Measurements from ENCODE around the gene KIAA0825.

KIAA0825 gene

DNA sequence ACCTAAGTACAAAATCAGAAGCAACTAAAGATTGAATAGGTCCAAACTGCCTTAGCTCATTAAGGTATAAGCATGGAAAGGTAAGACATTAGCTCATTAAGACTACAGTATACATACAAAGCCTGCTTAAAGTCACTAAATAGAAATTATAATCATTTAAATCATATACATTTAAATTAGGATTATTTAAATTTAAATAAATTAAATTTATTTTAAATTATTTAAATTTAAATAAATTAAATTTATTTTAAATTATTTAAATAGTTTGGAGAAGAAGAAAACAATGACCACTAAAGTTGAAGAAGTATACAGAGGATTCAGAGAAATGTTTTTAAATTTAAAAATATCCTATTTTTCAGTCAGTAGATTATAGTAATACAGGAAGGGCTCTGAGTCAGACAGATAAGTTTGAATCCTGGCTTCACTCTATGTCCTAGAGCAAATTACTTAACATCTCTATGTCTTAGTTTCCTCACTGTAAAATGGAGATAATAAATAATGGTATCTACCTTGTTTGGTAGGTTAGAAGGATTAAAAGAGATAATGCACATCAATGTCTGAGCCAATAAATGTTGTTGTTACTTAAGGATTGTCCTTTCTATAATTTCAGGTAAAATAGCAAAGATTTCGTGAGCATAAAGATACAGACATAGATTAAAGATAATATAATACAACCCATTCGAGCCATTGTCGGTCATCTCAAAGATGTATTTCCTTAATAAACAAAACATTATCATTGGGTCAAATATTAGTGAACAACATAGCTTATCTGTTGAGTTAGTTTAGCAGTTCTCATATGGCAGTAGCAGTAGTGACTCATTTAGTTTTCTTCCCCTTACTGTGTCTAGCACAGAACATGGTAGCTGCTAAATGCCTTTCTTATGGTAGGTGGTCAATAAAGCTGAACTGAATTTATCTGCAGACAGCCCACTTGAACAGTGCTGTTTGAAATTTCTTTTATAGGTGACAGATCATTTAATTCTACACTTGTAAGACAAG lies 100.6 kb downstream of the KIAA0825 start:
- no peak for DNase-seq (ENCODE audit: extremely low spot score)
- CTCF ChIA-PET, result no interaction called here
- POLR2A ChIA-PET, result no interaction called here
- no peak for TF ChIP-seq FOXA1 (IDR thresholded peaks at IDR 0.05)
- TF ChIP-seq ARNT (IDR thresholded peaks at IDR 0.05), result no peak
- TF ChIP-seq FOXM1 (IDR thresholded peaks at IDR 0.05; ENCODE audit: borderline replicate concordance), result no peak
- TF ChIP-seq HDGF (IDR thresholded peaks at IDR 0.05; ENCODE audit: borderline replicate concordance), result no peak
- no peak for TF ChIP-seq SP1 (IDR thresholded peaks at IDR 0.05)
- no peak for TF ChIP-seq ZNF384 (IDR thresholded peaks at IDR 0.05)
- no peak for TF ChIP-seq BHLHE40 (IDR thresholded peaks at IDR 0.05; ENCODE audit: borderline replicate concordance)
- TF ChIP-seq LEF1 (IDR thresholded peaks at IDR 0.05; ENCODE audit: borderline replicate concordance), result no peak
- TF ChIP-seq TARDBP (IDR thresholded peaks at IDR 0.05), result no peak
- TF ChIP-seq ELF4 (IDR thresholded peaks at IDR 0.05), result no peak
- no peak for TF ChIP-seq SUZ12 (IDR thresholded peaks at IDR 0.05)
- TF ChIP-seq L3MBTL2 (conservative IDR thresholded peaks at IDR 0.05), result no peak
- TF ChIP-seq NFRKB (IDR thresholded peaks at IDR 0.05), result no peak
- TF ChIP-seq CTBP1 (IDR thresholded peaks at IDR 0.05; ENCODE audit: borderline replicate concordance), result no peak
- no peak for TF ChIP-seq FOXK2 (IDR thresholded peaks at IDR 0.05)
- TF ChIP-seq PKNOX1 (IDR thresholded peaks at IDR 0.05), result no peak

- no peak for TF ChIP-seq CTBP1 (IDR thresholded peaks at IDR 0.05; ENCODE audit: borderline replicate concordance)
- no peak for TF ChIP-seq LEF1 (IDR thresholded peaks at IDR 0.05; ENCODE audit: borderline replicate concordance)
- no peak for TF ChIP-seq BHLHE40 (IDR thresholded peaks at IDR 0.05; ENCODE audit: borderline replicate concordance)
- TF ChIP-seq HDGF (IDR thresholded peaks at IDR 0.05; ENCODE audit: borderline replicate concordance), result no peak
- TF ChIP-seq FOXM1 (IDR thresholded peaks at IDR 0.05; ENCODE audit: borderline replicate concordance), result no peak
- no peak for DNase-seq (ENCODE audit: extremely low spot score)
- CTCF ChIA-PET, result no interaction called here
- POLR2A ChIA-PET, result no interaction called here
These were observed 102.3 kb downstream of the KIAA0825 start for GRCh38 chr5:94516148-94516547.

- DNase-seq (ENCODE audit: extremely low spot score), result no peak
- CTCF ChIA-PET, result interaction anchor here (0.6 to 1.3 kb wide), 2 partner anchors 16 to 1054 kb away, joined by 3 read pairs; no protein-coding TSS in a partner anchor
- TF ChIP-seq ELF4 (IDR thresholded peaks at IDR 0.05) (no peak), BHLHE40 (IDR thresholded peaks at IDR 0.05; ENCODE audit: borderline replicate concordance) (no peak), L3MBTL2 (conservative IDR thresholded peaks at IDR 0.05) (no peak), LEF1 (IDR thresholded peaks at IDR 0.05; ENCODE audit: borderline replicate concordance) (no peak), FOXM1 (IDR thresholded peaks at IDR 0.05; ENCODE audit: borderline replicate concordance) (no peak), TARDBP (IDR thresholded peaks at IDR 0.05) (no peak), ZNF384 (IDR thresholded peaks at IDR 0.05) (no peak), CTBP1 (IDR thresholded peaks at IDR 0.05; ENCODE audit: borderline replicate concordance) (no peak), PKNOX1 (IDR thresholded peaks at IDR 0.05) (no peak), FOXA1 (IDR thresholded peaks at IDR 0.05) (no peak), NFRKB (IDR thresholded peaks at IDR 0.05) (no peak)
- POLR2A ChIA-PET, result no interaction called here
These were observed 109.8 kb downstream of the KIAA0825 start for GRCh38 chr5:94508461-94509148.

DNA sequence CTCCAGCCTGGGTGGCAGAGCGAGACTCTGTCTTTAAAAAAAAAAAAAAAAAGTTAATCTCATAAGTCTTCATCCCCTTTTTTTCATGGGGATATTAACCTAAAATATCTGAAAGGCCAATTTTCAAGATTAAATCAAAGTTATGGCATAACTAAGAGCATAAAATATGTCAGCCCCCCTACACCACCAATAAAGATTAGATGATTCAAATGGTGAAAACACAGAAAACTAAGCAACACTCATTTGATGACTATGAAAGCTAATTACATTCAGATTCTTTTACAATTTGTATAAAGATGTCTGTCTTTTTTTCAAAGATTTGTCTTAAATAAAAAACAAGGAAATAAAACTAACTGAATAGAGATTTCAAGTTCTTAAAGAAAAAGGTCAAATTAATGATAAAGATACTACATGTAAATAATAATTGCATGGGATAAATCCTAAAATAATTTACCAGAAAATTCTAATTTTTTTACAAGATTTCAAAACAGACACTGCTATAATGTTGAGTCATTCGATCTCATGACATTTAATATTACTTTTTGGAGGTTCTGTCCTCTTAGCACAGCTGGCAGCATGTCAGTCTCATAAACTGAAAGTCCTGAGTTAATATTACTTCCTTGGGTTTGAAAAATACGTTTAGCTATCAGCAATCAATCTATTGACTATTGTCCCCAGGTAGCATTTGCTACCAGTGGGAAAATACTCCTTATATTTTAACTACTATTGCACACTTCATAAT lies 112.9 kb downstream of the KIAA0825 start:
- TF ChIP-seq FOXK2 (IDR thresholded peaks at IDR 0.05) (no peak), LEF1 (IDR thresholded peaks at IDR 0.05; ENCODE audit: borderline replicate concordance) (no peak), NFRKB (IDR thresholded peaks at IDR 0.05) (no peak), ELF4 (IDR thresholded peaks at IDR 0.05) (no peak), SP1 (IDR thresholded peaks at IDR 0.05) (no peak), TARDBP (IDR thresholded peaks at IDR 0.05) (no peak), SUZ12 (IDR thresholded peaks at IDR 0.05) (no peak), L3MBTL2 (conservative IDR thresholded peaks at IDR 0.05) (no peak), FOXA1 (IDR thresholded peaks at IDR 0.05) (no peak)
- CTCF ChIA-PET, result interaction anchor here (0.7 kb wide), 1 partner anchor 96 kb away, joined by 4 read pairs; no protein-coding TSS in a partner anchor
- POLR2A ChIA-PET, result no interaction called here
- DNase-seq (ENCODE audit: extremely low spot score), result no peak

GRCh38 chr5:94503677-94504076 lies 114.7 kb downstream of the KIAA0825 start:
- DNase-seq (ENCODE audit: extremely low spot score), result no peak
- no peak for TF ChIP-seq SP1 (IDR thresholded peaks at IDR 0.05)
- no peak for TF ChIP-seq ZNF384 (IDR thresholded peaks at IDR 0.05)
- no peak for TF ChIP-seq CTBP1 (IDR thresholded peaks at IDR 0.05; ENCODE audit: borderline replicate concordance)
- no peak for TF ChIP-seq NFRKB (IDR thresholded peaks at IDR 0.05)
- TF ChIP-seq ARNT (IDR thresholded peaks at IDR 0.05), result no peak
- TF ChIP-seq ELF4 (IDR thresholded peaks at IDR 0.05), result no peak
- no peak for TF ChIP-seq FOXA1 (IDR thresholded peaks at IDR 0.05)
- no peak for TF ChIP-seq BHLHE40 (IDR thresholded peaks at IDR 0.05; ENCODE audit: borderline replicate concordance)
- no peak for TF ChIP-seq FOXK2 (IDR thresholded peaks at IDR 0.05)
- TF ChIP-seq FOXM1 (IDR thresholded peaks at IDR 0.05; ENCODE audit: borderline replicate concordance), result no peak
- TF ChIP-seq PKNOX1 (IDR thresholded peaks at IDR 0.05), result no peak
- TF ChIP-seq LEF1 (IDR thresholded peaks at IDR 0.05; ENCODE audit: borderline replicate concordance), result no peak
- no peak for TF ChIP-seq HDGF (IDR thresholded peaks at IDR 0.05; ENCODE audit: borderline replicate concordance)
- no peak for TF ChIP-seq TARDBP (IDR thresholded peaks at IDR 0.05)
- TF ChIP-seq SUZ12 (IDR thresholded peaks at IDR 0.05), result no peak
- no peak for TF ChIP-seq L3MBTL2 (conservative IDR thresholded peaks at IDR 0.05)
- ChIA-PET CTCF (interaction anchor here (0.6 kb wide), 1 partner anchor 1761 kb away, joined by 3 read pairs; no protein-coding TSS in a partner anchor), POLR2A (no interaction called here)
